ENCODE measurements around the gene TMEM132D.

- TF ChIP-seq, protein P1, sequence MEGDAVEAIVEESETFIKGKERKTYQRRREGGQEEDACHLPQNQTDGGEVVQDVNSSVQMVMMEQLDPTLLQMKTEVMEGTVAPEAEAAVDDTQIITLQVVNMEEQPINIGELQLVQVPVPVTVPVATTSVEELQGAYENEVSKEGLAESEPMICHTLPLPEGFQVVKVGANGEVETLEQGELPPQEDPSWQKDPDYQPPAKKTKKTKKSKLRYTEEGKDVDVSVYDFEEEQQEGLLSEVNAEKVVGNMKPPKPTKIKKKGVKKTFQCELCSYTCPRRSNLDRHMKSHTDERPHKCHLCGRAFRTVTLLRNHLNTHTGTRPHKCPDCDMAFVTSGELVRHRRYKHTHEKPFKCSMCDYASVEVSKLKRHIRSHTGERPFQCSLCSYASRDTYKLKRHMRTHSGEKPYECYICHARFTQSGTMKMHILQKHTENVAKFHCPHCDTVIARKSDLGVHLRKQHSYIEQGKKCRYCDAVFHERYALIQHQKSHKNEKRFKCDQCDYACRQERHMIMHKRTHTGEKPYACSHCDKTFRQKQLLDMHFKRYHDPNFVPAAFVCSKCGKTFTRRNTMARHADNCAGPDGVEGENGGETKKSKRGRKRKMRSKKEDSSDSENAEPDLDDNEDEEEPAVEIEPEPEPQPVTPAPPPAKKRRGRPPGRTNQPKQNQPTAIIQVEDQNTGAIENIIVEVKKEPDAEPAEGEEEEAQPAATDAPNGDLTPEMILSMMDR (IDR thresholded peaks at IDR 0.05), result no peak
- no peak for TF ChIP-seq EZH2phosphoT487 (IDR thresholded peaks at IDR 0.05)
- TF ChIP-seq EZH2 (IDR thresholded peaks at IDR 0.05), result no peak
These were observed 829.4 kb downstream of the TMEM132D start for GRCh38 chr12:129074379-129074778.
